Measurements from ENCODE around the gene EDDM3A. TPM values are rescaled to one million over a fixed set of nuclear protein-coding genes. Genes with fewer than 3 reads are reported as not detected.
"Not testable (repeated sequence)": the region's sequence is repeated elsewhere in the genome, so short reads cannot be mapped to it uniquely, and the experiment has no call there.

Gene EDDM3A
- polyA plus RNA-seq, 1 donor = not detected

DNA sequence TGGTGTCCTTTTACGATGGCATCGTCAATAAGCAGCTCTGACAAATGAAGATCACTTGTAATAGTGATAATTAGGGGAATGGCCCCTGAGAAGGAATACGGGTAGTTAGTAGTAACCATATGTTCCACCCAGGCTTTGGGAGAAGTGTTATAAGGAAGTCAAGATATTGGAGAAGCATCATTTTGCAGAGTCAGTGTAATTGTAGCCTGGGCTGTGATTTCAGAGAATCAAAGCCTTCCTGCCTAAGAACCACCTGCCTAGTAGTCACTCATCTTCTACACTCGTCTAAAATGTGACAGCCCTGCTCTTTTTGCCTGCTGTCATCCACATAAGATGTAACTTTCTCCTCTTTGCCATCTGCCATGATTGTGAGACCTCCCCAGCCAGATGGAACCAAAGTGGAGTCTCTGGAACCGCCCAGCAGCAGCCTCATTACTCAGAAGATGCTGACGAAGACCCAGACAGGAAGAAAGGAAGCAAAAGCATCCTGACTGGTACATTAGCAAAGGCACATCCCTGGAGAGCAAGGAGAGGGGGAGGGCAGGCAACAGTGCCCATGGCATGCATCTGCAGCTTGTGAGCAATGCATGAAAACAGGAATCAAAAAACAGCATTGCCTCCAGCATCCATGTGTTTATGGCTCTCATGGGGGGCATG lies 12.6 kb upstream of the EDDM3A start:
- DNase-seq (ENCODE audit: low read depth) = no peak

DNA sequence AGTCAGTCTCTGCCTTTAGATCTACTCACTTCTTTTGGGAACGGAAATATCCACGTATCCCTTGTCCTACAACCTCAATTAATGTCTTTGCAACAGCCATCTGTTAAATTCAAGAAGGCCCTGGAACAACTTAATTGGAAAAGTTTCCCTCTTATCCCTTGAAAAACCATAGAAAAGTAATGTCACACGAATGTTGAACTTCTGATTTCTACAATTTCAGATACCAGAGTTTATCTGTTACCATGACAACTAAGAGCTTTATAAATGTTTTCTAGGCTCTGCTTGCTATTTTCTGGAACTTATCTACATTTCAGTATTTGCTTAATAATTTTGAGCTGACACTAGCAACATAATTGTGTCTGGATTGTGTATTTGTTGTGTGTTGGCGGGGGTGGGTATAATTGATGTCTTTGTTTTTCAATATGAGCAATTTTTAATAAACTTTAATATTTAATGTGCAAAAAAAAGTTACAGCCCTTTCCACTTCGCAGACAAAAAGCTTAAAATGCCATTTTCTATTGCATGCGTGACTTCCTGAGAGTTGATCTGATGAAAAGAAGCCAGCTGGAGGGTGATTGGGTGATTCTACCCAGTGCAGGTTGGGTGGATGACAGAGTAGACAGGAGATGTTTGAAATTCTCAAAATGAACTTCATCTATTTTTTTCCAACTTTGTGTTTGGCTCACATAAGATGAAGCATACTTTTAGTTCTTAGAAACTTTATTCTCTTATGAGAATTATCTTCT lies 11.8 kb upstream of the EDDM3A start:
- DNase-seq (ENCODE audit: low read depth) = no peak

DNA sequence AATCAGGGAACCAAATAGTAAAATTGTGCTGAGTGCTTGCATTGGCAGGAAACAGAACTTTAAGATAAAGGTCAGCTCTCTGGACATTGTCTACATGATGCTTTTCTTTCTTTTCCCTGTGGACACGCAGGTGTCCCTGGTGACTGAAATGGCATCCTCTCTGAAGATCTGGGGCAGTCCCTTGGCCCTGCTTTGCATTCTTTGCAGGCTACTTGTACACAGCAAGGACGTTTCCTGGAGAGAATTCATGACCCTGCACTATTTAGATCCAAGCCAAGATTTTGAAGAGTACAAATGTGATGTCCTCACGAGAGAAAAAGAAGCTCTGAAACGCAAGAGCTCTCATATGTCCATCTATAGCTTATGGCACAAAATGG lies 11.3 kb upstream of the EDDM3A start:
- DNase-seq (ENCODE audit: low read depth) = no peak

DNA sequence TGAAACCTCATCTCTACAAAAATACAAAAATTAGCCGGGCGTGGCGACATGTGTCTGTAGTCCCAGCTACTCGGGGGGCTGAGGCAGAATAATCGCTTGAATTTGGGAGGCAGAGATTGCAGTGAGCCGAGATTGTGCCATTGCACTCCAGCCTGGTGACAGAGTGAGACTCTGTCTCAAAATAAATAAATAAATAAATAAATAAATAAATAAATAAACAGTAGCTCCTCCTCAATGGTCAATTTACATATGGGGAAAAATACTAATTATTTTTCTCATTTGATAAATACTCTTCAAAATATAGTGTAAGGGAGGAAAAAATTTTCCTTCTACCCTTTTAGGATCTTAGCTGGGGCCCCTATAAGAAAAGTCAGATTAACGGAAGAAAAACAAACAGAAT lies 7.4 kb upstream of the EDDM3A start:
- DNase-seq (ENCODE audit: low read depth) = not testable (repeated sequence)

DNA sequence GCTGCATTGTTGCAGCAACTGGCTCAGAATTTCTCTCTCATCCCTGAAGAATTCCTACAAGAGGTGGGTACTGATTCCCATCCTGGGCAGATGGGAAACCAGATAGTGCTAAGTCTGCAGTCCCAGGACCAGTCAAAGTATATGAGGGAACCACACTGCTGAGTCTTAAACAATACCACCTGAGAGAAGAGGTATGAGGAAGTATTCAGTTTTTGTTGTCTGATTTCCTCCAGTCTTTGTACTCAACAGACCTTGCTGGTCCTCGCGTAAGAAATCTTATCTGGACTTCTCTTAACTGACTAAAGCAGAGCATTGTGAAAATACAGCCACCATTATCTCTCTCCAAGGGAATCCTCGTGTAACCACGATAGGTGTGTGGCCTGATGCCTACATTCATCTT lies 3.6 kb upstream of the EDDM3A start:
- DNase-seq (ENCODE audit: low read depth) = no peak

DNA sequence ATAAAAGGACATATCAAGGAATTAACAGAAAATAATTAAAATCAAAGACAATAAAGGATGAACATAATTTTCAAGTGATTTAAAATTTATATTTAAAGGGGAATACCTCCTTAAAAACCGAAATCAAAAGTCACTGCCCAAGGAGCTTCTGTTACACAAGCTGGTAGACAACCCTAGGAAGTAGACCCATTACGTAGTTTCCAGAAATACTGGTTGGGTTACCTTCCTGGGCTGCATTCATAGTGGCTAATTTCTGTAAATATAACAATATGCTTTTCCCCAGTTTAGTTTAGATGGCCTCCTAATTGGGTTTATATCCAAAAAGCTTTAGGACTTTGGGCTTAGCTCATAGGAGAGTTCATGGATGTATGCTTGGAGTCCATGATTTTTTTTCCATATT lies 2.1 kb upstream of the EDDM3A start:
- no peak for DNase-seq (ENCODE audit: low read depth)

DNA sequence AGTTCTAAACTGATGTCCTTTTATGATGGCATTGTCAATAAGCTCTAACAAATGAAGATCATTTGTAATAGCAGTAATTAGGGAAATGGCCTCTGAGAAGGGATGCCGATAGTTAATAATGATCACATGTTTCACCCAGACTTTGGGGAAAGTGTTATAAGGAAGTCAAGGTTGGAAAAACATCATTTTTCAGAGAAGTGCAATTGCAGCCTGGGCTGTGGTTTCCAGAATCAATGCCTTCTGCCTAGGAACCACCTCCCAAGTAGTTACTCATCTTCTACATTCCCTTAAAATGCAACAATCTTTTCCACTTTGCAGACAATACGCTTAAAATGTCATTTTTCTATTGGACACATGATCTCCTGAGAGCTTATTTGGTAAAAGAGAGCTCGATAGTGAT lies 879 bp downstream of the EDDM3A start:
- DNase-seq (ENCODE audit: low read depth) = no peak

DNA sequence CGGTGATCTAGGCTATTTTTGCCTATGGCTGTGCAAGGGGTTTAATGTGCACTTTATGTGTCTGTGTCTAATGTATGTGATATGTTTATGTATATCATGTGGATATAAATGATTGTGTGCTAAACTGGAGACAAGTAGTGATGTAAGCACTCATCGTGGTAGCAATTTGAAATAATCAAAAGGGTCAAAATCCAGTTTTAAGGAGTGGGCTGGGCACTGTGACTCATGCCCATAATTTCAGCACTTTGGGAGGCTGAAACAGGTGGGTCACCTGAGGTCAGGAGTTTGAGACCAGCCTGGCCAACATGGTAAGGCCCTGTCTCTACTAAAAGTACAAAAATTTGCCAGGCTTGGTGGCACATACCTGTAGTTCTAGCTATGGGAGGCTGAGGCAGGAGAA lies 2.8 kb downstream of the EDDM3A start:
- no peak for DNase-seq (ENCODE audit: low read depth)

DNA sequence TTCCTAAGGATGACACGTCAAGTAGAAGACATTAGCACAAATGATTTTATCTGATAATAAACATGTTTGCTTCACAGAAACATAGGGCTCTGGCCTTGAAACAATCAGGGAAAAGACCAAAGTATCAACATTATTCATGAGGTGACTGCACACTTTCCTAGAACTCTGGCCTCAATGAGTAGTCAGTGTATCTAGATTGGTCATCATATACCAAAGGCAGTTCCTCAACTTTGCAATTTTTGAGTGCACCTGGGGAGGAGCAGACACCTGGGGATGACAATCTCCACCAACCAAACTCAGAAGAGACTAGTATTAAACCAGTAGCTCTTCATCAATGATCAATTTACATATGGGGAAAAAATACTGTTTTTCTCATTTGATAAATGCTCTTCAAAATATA lies 4.5 kb downstream of the EDDM3A start:
- no peak for DNase-seq (ENCODE audit: low read depth)

DNA sequence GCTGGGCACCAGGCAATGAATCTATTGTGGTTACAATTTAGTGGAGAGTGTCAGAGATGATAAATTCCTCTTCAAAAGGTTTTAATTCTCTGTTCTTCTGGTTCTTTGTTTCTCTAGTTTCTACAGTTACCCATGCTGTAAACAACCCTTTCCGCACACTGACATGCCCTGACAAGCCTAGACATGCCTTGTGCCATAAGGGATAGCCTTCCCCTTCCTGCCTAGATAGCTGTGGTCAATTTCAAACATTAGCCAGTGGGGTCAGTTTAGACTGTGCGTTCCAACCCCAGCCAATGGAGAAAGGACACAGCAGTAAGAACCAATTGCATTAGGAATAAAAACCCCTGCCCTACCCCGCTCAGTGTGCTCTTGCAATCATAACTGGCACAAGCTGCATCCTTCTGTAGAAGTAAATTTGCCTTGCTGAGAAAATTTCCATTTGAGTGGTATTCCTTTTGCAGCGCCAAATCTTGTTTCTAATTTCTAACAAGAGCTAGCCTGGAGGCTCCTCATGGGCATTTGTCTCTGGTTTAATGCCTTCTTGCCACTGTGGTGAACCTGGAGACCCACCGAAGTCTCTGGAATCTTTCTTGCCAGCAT lies 6.4 kb downstream of the EDDM3A start:
- no peak for DNase-seq (ENCODE audit: low read depth)

DNA sequence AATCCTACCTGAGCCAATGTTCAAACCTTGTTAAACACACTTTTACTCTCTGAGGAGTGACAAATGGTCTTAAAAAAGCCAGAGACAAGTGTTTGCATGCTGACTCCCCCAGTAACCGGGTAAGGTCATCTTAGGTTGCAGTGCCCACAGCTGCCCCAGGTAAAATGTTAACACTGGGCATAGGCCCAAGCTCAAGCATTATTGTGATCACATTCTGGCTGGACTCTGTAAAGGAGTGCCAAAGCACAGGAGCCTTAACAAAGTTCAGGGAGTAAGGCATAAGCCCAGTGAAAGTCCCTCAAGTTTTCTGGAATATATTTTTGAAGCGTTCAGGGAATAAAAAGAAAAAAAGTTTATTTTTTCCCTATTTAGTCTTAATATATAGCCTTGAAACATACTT lies 8.6 kb downstream of the EDDM3A start:
- DNase-seq (ENCODE audit: low read depth) = no peak

DNA sequence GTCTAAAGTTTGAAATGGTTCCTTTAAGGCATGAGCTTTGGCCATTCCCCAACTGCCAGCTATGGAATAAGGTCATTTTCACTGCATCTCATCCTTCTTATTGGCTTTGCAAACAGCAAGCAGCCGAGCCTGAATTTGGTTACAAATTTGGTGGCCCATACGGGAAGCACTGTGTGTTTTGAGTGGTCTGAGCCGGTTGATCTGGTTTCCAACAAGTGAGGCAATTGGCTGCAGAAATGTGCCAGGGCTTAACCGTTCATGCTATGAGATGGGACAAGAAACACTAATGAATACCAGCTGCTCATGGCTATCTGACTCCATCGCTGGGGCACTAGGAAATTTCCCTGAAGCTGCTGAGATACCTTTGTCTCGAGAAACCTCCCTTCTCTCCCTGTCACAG lies 9.3 kb downstream of the EDDM3A start:
- no peak for DNase-seq (ENCODE audit: low read depth)

DNA sequence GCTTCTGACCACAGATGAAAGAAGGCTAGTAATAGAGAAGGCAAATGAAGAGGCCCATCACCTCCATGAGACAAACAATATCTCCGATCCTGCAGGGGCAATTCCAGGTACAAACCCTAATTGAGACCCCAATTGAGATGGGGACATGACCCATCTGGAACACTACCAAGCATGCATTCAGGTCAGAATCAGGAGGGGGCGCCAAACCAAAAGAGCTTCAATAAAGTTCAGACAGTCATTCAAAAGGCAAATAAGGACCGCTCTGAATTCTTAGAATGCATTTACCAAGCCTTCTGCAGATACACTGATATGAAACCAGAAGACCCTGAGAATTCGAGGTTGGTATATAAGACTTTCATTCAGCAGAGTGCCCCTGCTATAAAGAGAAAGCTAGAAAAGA lies 12.3 kb downstream of the EDDM3A start:
- DNase-seq (ENCODE audit: low read depth) = no peak

DNA sequence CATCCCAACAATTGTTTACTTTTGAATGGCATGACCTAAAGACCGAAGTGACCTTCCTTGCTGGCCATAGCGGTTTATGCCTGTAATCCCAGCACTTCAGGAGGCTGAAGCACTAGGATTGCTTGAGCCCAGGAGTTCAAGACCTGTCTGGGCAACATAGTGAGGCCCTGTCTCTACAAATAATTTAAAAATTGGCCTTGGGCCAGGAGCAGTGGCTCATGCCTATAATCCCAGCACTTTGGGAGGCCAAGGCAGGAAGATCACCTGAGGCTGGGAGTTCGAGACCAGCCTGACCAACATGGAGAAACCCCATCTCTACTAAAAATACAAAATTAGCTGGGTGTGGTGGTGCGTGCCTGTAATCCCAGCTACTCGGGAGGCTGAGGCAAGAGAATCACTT lies 13.8 kb downstream of the EDDM3A start:
- DNase-seq (ENCODE audit: low read depth) = not testable (repeated sequence)

DNA sequence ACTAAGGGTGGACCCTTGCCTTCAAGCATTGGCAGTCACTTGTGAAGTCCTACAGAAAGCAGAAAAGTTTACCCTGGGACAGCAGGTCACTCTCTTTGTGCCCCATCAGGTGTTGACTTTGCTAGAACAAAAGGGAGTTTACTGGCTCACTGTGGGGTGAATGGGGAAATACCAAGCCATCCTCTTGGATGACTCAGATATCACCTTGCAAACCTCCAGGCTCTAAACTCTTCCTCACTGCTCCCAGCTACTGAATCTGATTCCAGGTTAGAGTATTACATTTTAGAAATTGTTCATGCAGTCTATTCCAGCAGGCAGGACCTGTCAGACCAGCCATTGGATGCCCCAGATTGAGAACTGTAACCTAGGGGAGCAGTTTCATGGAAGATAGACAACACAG lies 15.3 kb downstream of the EDDM3A start:
- no peak for DNase-seq (ENCODE audit: low read depth)

DNA sequence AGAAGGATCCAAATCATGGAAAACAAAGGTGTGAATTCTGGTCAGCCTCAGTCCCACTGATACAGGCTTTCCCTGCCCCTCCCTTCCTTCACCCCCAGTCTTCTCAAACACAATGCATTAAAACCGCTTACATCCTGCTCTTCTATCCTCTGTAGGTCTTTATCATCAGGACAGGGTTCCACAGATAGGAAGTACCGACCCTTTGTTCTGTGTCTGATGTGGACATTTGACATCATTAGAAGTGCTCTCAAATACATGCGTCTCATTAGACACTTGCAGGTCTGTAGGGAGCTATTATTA lies 22.9 kb downstream of the EDDM3A start:
- no peak for DNase-seq (ENCODE audit: low read depth)

DNA sequence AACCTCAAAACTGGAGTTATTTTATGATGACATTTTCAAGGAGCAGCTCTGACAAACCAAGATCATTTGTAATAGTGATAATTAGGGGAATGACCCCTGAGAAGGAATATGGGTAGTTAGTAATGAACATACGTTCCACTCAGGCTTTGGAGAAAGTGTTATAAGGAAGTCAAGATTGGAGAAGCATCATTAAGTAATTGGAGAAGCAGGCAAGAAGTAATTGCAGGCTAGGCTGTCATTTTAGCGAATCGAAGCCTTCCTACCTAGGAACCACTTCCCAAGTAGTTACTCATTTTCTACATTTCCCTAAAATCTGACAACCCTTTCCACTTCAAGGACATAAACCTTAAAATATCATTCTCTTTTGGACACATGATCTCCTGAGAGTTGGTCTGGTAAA lies 23.7 kb downstream of the EDDM3A start:
- no peak for DNase-seq (ENCODE audit: low read depth)

DNA sequence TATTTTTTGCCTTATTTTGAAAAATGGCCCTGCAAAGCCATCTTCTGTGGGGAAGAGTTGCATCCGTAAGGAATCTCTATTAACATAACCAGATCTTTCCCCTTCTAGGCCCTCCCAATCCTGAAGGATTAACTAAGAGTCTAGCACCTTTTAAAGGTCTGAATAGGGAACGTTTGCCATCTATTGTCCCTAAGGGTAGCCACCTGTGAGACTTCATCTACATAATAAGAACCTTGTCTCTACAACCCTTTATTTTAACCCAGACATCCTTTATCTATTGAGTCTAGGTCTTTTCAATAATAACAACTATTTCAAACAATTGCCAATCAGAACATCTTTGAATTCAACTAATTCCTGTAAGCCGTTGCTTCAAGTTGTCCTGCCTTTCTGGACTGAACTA lies 27.0 kb downstream of the EDDM3A start:
- no peak for DNase-seq (ENCODE audit: low read depth)

DNA sequence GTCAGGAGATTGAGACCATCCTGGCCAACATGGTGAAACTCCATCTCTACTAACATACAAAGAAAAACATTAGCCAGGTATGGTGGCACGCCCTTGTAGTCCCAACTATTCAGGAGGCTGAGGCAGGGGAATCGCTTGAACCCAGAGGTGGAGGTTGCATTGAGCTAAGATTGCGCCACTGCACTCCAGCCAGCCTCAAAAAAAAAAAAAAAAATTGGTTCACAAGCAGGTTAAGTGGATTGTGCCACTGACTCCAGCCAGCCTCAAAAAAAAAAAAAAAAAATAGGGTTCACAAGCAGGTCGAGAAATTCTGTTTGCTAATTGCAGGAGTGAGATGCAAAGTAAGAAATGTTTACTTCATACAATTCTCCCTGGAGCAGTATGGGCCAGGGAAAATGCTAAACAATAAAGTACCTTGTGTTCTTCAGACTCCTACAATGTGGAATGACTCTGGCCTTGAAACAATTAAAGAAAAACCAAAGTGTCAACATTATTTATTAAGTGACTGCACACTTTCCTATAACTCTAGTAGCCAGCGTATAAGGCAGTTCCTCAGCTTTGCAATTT lies 28.7 kb downstream of the EDDM3A start:
- DNase-seq (ENCODE audit: low read depth) = no peak

DNA sequence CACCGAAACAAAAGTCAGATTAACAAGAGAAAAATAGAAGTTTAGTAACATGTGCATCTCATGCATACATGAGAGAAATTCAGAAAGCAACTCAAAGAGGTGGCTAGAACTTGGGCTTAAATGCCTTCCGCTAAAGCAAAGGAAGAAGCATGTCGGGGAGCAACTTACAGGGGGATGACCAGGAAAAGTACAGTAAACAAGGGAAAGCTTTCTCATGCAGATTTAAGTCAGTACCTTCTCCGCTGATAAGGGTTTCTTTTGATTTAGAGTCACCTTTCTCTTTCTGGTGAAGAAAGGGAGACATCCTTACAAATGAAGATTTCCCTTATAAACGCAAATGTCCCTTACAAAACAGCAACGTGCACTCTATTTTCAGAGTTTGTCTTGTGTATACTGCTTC lies 29.4 kb downstream of the EDDM3A start:
- no peak for DNase-seq (ENCODE audit: low read depth)

DNA sequence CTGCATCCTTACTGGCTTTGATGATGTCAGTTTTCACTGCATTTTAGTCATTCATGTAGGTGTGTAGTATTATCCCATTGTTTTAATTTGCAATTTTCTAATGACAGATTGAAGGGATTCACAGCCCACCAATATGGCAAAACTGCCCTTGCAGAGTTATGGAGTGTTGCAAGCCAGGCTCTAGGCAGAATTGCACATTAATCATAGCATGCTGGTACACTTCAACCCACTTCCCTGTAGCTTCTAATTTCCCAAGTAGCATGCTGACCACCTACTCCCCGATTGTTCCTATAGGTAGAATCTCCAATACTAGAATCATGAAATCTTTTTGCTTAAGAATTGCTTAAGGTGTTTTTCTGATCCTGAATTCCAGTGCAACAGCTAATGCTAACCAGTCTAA lies 30.2 kb downstream of the EDDM3A start:
- DNase-seq (ENCODE audit: low read depth) = no peak

DNA sequence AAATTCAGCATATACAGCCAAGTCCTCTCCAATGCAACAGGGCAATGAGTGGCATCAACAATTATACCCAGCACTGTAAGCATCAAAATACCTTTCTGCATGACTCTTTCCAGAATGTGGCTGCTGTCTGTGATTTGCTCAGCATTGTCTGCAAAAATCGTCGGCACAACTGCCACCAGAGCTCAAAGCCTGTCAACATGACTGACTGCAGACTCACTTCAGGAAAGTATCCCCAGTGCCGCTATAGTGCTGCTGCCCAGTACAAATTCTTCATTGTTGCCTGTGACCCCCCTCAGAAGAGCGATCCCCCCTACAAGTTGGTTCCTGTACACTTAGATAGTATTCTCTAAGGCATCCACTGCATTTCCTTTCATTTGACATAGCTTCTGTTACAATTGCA lies 36.1 kb downstream of the EDDM3A start:
- DNase-seq (ENCODE audit: low read depth) = no peak

DNA sequence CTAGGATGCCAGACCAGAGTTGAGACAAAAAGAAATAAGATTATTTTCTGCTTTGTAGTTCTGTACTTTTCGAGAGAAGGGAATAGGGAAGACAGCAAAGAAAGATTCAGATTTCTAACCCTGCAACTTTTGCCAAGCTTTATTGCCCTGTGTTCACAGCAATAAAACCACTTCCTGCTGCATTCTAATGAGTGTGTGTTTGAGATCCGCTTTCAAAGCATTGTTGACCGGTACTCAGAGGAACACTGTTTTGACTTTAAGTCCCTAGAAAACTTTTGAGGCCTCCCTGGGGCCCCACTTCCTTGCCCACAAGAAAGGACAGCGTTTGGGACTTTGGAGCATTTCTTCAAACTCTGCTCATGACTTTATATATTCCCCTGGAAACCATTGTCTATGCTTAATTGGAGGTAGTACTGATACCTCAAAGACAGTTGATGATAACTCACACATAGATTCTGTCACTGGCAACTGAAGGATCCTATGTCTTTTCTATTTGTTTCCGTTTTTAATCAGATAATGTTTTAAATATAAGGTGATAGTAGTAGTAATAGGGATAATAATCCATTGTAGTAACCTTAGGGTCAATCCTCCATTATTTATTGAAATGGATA lies 36.7 kb downstream of the EDDM3A start:
- no peak for DNase-seq (ENCODE audit: low read depth)

Measured in forelimb muscle (tissue), 1 donor.